Colon (tissue), 2 donors: ENCODE data around the gene MKNK1.
"Not testable (repeated sequence)": the region's sequence is repeated elsewhere in the genome, so short reads cannot be mapped to it uniquely, and the experiment has no call there.

Source experiments
- FAIRE-seq: peaks from 2 replicates; lab custom pipeline; 2012; peaks lifted over from hg19 to GRCh38; lab: Jason Lieb, UNC
- donor health status: control.
- donor health status: control.

Gene MKNK1

GRCh38 chr1:46603858-46604549 is at the start of gene MKNK1:
TSS of gene MKNK1 (minus strand) at chr1:46604268. CDS start at chr1:46583327, 20,941 bp downstream.
- peak; percentile 33 for FAIRE-seq

DNA sequence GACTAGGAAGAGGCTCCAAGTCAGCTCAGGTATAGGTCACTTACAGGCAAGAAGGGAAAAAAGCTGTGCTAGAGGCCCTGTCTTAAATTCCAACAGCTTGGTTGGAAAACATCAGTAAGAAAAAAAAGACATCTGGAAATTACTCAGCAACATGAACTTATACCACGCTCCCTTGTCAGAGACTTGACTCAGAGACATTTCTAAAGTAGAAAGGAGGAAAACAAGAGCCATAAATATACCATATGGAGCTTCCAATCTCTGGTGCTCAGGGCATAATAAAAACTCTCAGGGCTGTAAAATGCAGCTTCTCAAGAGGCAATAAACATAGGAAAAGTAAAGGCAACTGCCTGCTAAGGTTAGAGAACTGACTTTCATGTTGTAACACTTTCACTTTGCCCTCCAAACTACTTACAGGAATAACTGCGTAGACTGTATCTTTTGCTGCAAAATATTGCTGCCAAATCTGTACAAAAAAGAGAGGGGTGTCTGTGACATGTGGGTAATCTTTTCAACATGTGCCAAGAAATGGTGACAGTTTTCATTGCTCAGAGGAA is 49.4 kb upstream of the MKNK1 start:
- FAIRE-seq, result peak; percentile 24

DNA sequence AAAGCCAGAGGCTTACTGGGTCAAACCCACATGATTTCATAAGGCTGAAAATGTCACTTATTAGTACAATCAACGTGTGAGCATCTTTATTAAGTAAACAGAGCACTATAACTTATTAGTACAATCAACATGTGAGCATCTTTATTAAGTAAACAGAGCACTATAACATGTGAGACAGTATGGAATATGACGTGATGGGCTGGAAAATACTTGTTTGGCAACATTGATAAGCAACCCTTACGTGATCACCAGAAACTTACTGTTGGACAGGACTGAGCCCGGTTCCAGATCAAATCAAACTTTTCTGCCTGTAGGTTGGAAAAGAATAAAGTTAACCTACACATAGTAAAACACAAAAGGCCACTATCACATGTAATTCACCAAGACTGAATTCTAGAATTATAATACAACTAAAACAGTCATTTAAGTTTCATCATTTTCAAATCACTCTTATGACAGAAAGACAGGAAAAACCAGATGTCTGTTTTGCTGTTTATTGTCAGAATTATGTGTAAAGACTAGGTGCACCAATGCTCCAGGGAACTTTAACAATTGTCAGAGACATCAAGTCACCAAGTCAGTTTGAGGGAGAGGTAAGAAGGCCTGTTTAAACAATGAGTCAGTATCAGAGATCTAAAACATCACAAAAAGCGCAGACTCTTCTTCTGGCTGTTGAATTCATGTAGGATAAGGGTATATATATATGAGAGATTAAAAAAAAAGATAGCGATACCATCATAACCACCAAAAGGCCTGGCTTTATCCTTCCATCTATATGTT is 48.4 kb upstream of the MKNK1 start:
- FAIRE-seq, result no peak

GRCh38 chr1:46651152-46651551 is 47.1 kb upstream of the MKNK1 start:
- not testable (repeated sequence) for FAIRE-seq

DNA sequence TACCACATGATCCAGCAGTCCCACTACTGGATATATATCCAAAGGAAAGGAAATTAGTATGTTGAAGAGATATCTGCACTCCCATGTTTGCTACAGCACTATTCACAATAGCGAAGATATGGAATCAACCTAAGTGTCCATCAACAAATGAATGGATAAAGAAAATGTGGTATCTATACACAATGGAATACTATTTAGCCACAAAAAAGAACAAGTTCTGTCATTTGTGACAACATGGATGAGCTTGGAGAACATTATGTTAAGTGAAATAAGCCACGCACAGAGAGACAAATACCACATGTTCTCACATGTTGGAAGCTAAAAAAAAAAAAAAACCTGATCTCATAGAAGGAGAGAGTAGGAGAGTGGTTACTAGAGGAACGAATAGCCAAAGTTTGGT is 46.4 kb upstream of the MKNK1 start:
- no peak for FAIRE-seq

- FAIRE-seq, result no peak
Observed at GRCh38 chr1:46649764-46650163, 45.7 kb upstream of the MKNK1 start.

DNA sequence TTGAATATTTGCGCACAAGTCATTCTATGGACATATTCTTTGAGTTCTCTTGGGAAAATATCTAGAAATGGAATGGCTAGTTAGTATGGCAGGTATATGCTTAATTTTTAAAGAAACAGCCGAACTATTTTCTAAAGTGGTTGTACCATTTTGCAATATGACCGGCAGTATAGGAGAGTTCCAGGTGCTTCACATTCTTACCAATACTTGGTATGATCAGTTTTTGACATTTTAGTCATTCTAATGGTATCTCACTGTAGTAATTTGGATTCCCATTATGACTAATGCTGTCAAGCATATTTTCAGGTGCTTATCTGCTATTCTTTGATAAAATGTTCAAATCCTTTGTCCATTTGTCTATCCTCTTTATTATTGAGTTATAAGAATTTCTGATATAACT is 43.5 kb upstream of the MKNK1 start:
- no peak for FAIRE-seq

- FAIRE-seq, result no peak
Observed at GRCh38 chr1:46646844-46647243, 42.8 kb upstream of the MKNK1 start.

GRCh38 chr1:46646331-46646730 is 42.3 kb upstream of the MKNK1 start:
- no peak for FAIRE-seq

DNA sequence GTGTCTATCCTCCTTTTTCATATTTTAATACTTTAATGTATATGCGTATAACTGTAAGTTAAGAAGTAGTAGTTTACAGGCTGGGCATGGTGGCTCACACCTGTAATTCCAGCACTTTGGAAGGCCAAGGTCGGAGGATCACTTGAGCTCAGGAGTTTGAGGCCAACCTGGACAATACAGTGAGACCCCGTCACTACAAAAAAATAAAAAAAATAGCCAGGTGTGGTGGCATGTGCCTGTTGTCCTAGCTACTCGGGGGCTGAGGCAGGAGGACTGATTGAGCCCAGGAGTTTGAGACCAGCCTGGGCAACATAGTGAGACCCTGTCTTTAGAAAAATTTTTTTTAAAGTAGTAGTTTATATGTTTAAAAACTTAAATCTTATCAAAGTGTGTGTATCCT is 41.7 kb upstream of the MKNK1 start:
- FAIRE-seq, result no peak

DNA sequence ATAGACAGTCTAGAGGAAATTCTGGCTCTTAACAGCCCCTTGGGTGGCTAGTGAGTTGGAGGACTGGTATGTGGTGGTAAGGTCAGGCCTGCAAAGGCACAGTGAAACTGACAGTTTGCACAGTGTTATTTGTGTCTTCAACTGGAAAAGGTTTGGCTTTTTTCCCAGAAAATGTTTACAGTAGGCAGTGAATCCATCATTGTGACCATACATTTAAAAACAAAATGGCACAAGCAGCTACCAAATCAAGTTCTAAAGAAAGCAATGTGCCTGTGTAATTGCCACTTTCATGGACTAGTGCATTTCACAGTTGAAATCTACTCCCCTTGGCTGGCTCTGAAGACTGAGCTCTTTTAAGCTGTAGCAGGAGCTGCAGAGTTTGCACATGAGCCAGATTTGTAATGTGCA is 39.3 kb upstream of the MKNK1 start:
- no peak for FAIRE-seq

GRCh38 chr1:46642115-46642680 is 38.1 kb upstream of the MKNK1 start:
- FAIRE-seq, result no peak

GRCh38 chr1:46639547-46639946 is 35.5 kb upstream of the MKNK1 start:
- FAIRE-seq, result no peak

GRCh38 chr1:46638921-46639320 is 34.9 kb upstream of the MKNK1 start:
- no peak for FAIRE-seq

DNA sequence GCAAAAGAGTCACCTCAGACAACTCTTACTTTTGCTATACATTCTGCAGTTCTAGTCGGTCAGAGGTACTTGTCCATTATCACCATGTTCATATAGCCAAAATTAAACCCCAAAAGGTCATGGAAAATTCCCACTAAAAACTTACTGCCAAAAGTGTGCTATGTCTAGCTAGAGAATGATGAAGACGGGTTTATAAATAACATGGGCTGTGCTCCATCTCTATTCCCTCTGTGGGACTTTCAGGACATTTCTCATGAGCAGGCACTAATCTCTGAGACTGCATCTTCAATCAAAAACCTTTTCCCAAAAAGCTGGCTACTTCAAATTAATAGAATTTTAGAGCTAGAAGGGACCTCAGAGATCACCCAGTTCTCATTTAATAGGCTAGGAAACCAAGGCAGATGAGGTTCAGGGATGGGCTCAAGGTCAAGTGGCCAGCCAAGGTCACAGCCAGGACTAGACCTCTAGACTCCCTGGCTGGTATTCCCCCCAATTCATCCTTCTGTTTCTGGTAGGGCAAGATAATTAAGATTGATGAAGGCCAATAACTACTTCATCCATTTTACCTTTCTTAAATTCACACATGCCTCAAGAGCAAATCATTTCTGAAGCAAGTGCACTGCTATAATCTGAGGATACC is 33.5 kb upstream of the MKNK1 start:
- no peak for FAIRE-seq

DNA sequence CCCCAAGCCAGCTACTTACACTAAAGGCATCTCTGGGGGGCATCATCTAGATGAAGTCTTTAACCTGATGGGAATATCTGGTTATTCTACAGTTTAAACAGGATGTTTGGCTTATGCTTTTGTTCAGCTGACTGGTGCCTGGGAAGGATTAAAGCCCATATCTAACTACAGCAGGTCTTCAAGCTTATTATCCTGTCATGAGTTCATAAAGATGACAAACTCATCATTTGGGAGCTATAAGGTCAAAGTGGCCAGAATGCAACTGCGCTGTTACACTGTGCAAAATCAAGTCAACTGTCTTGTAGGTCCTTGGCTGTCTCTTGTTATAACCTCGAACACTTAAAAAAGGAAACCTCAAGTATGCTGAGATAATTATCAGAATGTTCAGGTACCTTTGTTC is 31.1 kb upstream of the MKNK1 start:
- no peak for FAIRE-seq

DNA sequence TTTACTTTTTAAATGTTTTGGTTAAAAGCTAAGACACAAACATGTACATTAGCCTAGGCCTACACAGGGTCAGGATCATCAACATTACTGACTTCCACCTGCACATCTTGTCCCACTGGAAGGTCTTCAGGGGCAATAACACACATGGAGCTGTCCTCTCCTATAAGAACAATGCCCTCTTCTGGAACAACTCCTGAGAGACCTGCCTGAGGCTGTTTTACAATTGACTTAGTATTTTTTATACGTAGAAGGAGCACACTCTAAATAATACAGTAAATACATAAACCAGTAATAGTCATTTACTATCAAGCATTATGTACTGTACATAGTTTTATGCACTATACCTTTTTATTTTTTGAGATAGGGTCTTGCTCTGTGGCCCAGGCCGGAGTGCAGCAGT is 26.7 kb upstream of the MKNK1 start:
- FAIRE-seq, result no peak

DNA sequence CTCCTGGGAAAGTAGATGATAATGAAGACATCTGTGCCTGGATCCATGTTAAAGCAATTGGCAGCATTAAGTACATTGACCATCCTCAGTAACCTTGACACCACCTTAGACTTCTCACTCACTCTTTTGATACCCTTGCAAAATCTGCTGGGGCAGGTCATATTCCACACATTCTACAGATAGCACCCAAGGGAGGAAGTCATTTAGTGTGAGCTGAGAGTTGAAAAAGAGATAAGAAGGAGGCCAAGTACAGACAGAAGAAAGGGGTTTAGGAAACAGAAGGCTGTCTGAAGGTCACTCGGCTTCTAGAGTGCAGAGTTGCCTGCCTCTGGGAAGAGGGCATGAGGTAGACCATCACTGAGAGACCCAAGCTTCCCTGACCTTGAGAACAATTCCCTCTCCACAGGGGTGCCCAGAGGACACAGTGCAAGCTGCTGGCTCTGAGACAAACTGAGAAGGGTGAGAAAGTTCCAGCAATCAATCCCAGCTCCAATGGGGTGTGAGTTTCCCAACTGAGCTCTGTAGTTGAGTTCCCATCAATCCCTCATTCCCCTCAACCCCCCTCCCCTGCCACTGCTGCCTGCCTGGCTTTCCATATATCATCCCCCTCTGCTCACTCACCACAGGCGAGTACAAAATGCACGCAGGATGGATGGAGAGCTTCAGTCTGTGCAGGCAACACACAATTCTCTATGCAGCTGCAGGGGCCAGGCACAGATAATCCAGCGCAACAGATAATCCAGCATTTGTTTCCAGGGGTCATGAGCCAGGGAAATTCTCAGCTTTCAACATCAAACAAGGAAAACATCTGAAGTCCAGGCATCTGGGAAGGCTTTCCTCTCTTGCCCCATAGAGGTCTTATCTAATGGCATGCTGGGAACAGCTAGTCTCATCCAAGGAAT is 19.9 kb upstream of the MKNK1 start:
- FAIRE-seq, result no peak

DNA sequence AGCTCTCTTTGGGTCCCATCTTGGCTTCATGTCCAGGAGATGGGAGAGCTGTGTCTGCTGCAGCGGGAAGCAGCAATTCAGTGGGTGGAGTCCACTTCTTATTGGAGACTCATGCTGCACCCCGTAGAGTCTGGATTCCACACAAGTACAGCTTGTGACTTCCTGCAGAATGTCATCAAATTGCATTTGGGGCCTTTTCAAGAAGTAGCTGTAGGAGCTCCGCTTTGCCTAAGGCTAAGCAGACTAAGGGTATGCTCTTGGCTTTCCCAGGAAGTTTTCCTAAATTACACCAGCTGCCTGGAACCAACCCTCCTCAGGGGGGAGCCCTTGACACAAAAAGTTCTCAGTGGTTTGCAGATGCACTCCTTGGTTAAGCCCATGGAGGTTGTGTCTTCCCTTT is 18.3 kb upstream of the MKNK1 start:
- no peak for FAIRE-seq

DNA sequence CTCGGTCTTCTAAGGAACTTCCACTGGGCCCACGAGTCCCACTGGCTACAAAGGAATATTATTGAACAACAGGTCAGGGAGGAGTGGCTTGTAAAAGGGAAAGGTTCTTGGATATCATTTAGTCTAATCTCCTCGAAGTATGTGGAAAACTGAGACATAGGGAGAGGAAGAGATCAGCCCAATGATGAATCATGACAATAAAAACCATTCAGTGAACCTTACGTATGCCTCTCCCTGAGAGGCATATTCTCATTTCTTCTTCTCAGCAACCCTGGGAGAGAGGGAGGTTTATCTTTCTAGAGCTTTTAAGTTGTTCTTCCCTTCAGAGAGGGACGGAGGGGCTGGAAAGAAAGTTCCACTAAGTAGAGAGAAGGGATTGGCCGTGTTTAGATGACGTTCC is 17.9 kb upstream of the MKNK1 start:
- no peak for FAIRE-seq

GRCh38 chr1:46619656-46620258 is 15.7 kb upstream of the MKNK1 start:
- no peak for FAIRE-seq
